Measurements from ENCODE around the gene OR52A5. TPM values are rescaled to one million over a fixed set of nuclear protein-coding genes. Genes with fewer than 3 reads are reported as not detected.

The OR52A5 gene
- total and polyA plus RNA-seq, 2 experiments from 2014 or later: 0.11 to 0.24 TPM

- no peaks in the 10 kb centered on the region for H3K27me3 Mint-ChIP-seq (ENCODE audit: insufficient read depth, low read depth, poor library complexity)
- no peak overlapping the region for H2AFZ ChIP-seq
- H3K9me2 ChIP-seq (ENCODE audit: insufficient read depth): no peaks in the 10 kb centered on the region
- H3K9me3 Mint-ChIP-seq: no peaks in the 10 kb centered on the region
- TF ChIP-seq NANOG (IDR thresholded peaks at IDR 0.05; ENCODE audit: borderline replicate concordance) (no peak), CTCF (conservative IDR thresholded peaks at IDR 0.05; ENCODE audit: low read depth in 2 of 2) (no peak), ZNF331 (CRISPR knock-in tag; IDR thresholded peaks at IDR 0.05; ENCODE audit: low read depth) (no peak)
- no peak overlapping the region for H3K27ac ChIP-seq (ENCODE audit: low read depth)
- H3K27ac Mint-ChIP-seq: no peak overlapping the region
- ATAC-seq (no peak), DNase-seq (ENCODE audit: low spot score) (no peak)
- H3K4me3 Mint-ChIP-seq: no peak overlapping the region
- no peaks in the 10 kb centered on the region for H4K20me1 ChIP-seq (replicated peaks; ENCODE audit: insufficient read depth)
- no peaks in the 10 kb centered on the region for H3K79me2 ChIP-seq (replicated peaks; ENCODE audit: insufficient read depth)
- H3K4me3 ChIP-seq: no peak overlapping the region
- no peak overlapping the region for H3K4me2 ChIP-seq
- no peaks in the 10 kb centered on the region for H3K36me3 Mint-ChIP-seq (ENCODE audit: low read depth)
- H3F3A ChIP-seq (replicated peaks; ENCODE audit: low read depth): no peaks in the 10 kb centered on the region
- no peaks in the 10 kb centered on the region for H3K36me3 ChIP-seq (ENCODE audit: insufficient read depth)
- no peaks in the 10 kb centered on the region for H3K27me3 ChIP-seq (ENCODE audit: insufficient read depth)
- H3K4me1 ChIP-seq (ENCODE audit: insufficient read depth): no peaks in the 10 kb centered on the region
- no peaks in the 10 kb centered on the region for H3K4me1 Mint-ChIP-seq
Observed at GRCh38 chr11:5178046-5178837, 40.1 kb upstream of the OR52A5 start.

- Mint-ChIP-seq H3K27ac (no peak overlapping the region), H3K4me3 (no peak overlapping the region), H3K27me3 (ENCODE audit: insufficient read depth, low read depth, poor library complexity) (no peaks in the 10 kb centered on the region), H3K36me3 (ENCODE audit: low read depth) (no peaks in the 10 kb centered on the region), H3K4me1 (no peaks in the 10 kb centered on the region), H3K9me3 (no peaks in the 10 kb centered on the region)
- no peak overlapping the region for H3K4me2 ChIP-seq
- no peaks in the 10 kb centered on the region for H3K9me2 ChIP-seq (ENCODE audit: insufficient read depth)
- no peak overlapping the region for H3K4me3 ChIP-seq
- H3K27ac ChIP-seq (ENCODE audit: low read depth): no peak overlapping the region
- H3K4me1 ChIP-seq (ENCODE audit: insufficient read depth): no peaks in the 10 kb centered on the region
- ATAC-seq (no peak), DNase-seq (ENCODE audit: low spot score) (no peak)
- H2AFZ ChIP-seq: no peak overlapping the region
- H3F3A ChIP-seq (replicated peaks; ENCODE audit: low read depth): no peaks in the 10 kb centered on the region
- no peaks in the 10 kb centered on the region for H3K36me3 ChIP-seq (ENCODE audit: insufficient read depth)
- H3K79me2 ChIP-seq (replicated peaks; ENCODE audit: insufficient read depth): no peaks in the 10 kb centered on the region
- no peaks in the 10 kb centered on the region for H3K27me3 ChIP-seq (ENCODE audit: insufficient read depth)
- H4K20me1 ChIP-seq (replicated peaks; ENCODE audit: insufficient read depth): no peaks in the 10 kb centered on the region
- no peak for TF ChIP-seq ETS1 (IDR thresholded peaks at IDR 0.05)
- no peak for TF ChIP-seq ZNF462 (CRISPR knock-in tag; IDR thresholded peaks at IDR 0.05)
- no peak for TF ChIP-seq NANOG (IDR thresholded peaks at IDR 0.05; ENCODE audit: borderline replicate concordance)
- TF ChIP-seq POLR2AphosphoS5 (IDR thresholded peaks at IDR 0.05; ENCODE audit: low read depth): no peak
- TF ChIP-seq EZH2 (IDR thresholded peaks at IDR 0.05; ENCODE audit: low read depth, unreplicated experiment): no peak
- no peak for TF ChIP-seq ZNF114 (CRISPR knock-in tag; IDR thresholded peaks at IDR 0.05)
Observed at GRCh38 chr11:5174934-5175333, 36.8 kb upstream of the OR52A5 start.

Data from GM23338 (cell line).